Measurements from ENCODE around the gene ZNF691.

Gene ZNF691

DNA sequence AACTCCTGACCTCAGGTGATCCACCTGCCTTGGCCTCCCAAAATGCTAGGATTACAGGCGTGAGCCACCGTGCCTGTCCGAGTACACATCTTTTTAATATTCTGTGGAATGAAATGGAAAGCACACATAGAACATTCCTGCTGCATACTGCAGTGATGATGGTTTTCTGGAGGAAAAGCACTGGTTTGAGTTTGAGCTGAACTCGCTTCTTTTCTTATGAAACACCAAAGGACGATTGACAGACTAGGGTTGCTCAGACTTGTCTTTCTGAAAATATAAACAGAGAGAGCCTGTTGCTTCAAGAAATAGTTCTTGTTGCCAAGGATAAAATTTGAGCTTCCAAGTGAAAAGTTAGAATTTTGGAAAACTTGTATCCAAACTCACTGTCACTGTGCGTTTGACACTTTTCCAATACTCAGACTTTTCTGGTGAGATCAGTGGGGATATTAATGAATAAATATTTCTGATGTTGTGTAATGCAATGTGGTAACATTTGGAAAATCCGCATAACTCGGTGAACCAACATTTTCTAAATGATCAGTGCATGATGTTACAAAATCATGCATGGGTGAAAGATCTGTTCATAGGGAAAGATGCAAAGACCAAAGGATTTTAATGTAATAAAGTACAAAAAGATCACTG is 44.5 kb upstream of the ZNF691 start:
- Histone ChIP-seq H2AFZ (ENCODE audit: low read length) (no peak overlapping the region), H2BK12ac (ENCODE audit: low read length) (no peak overlapping the region), H3K79me1 (ENCODE audit: low read depth, low read length) (peaks cover 1% of the 10 kb centered on the region), H4K91ac (ENCODE audit: low read depth, low read length, poor library complexity) (no peak overlapping the region), H3K4me2 (ENCODE audit: insufficient read depth, low read length, poor library complexity, severe bottlenecking) (no peak overlapping the region), H3K4ac (ENCODE audit: low read length) (no peak overlapping the region), H3K9me3 (replicated peaks in 1 of 2; ENCODE audit: control insufficient read depth in 2 of 2, insufficient read depth in 1 of 2, low read depth in 1 of 2, low read length in 2 of 2) (no peaks in the 10 kb centered on the region), H3K14ac (ENCODE audit: low read length) (no peak overlapping the region), H2BK120ac (ENCODE audit: low read depth, low read length) (no peak overlapping the region), H3K4me1 (ENCODE audit: control insufficient read depth in 2 of 2, insufficient read depth in 1 of 2, low read depth in 1 of 2, low read length in 2 of 2) (peaks cover 0 to 2% of the 10 kb centered on the region in 2 donors), H3K27me3 (ENCODE audit: control insufficient read depth in 3 of 3, insufficient read depth in 3 of 3, low read depth in 1 of 3, low read length in 3 of 3) (no peaks in the 10 kb centered on the region), H3K18ac (ENCODE audit: low read length) (no peak overlapping the region), H3K23ac (ENCODE audit: low read depth, low read length, poor library complexity) (no peak overlapping the region), H3K36me3 (replicated peaks in 1 of 2; ENCODE audit: control insufficient read depth in 2 of 2, insufficient read depth in 2 of 2, low read length in 2 of 2) (peaks cover 2 to 22% of the 10 kb centered on the region in 2 donors), H2AK5ac (ENCODE audit: low read depth, low read length) (no peak overlapping the region), H2BK5ac (ENCODE audit: low read length) (no peak overlapping the region), H3K27ac (replicated peaks; ENCODE audit: low read length) (no peak overlapping the region), H3K4me3 (ENCODE audit: low read length in 2 of 2) (no peak overlapping the region), H4K8ac (ENCODE audit: low read depth, low read length) (no peak overlapping the region), H3K9ac (ENCODE audit: low read depth, low read length, poor library complexity) (no peak overlapping the region), H2BK15ac (ENCODE audit: low read length) (no peak overlapping the region)
- WGBS, 2 donors (ENCODE audit: extremely low coverage in 2 of 2, insufficient read length in 2 of 2, insufficient replicate concordance in 1 of 2), result no CpG with 5 or more reads among the region's 8 CpGs
- DNase-seq (ENCODE audit: low spot score), result no peak

DNA sequence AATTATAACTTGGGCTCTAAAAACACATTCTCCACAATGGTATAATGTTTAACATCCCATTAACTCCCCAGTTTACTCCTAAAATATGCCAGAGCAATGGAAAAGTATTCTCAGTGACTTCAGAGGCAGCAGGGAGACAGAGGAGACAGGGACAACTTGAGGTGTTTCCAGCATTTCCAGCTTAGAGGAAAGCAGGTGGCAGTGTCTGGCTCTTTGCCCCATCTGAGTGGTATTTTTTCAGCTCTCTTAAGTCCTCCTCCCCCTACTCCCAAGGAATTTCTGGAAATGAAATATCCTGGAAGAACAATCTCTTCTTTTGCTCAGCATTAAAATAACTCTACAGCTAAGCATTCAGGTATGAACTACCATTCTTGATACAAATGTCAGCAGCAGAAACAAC is 40.2 kb upstream of the ZNF691 start:
- H2AFZ ChIP-seq (ENCODE audit: low read length), result no peak overlapping the region

DNA sequence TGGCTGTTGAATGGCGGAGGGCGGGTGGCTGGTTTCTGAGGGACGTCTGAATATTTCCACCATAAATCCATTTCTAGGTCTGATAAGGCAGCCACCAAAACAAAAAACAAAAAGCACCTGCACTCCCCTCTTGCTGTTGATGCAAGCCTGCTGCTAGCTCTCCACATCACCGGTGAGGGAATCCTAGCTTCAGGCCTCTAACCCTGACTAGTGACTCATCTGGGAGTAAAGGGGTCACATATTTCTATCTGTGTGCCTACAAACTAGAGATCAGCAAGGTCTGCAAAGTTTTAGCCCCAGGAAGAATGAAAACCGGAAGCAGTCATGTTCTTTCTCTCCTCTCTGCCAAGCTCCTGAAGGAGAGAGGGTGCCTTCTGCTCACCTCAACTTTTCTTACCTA is 39.8 kb upstream of the ZNF691 start:
- Histone ChIP-seq H3K14ac (ENCODE audit: low read length) (no peak overlapping the region), H3K4me3 (ENCODE audit: low read length in 2 of 2) (no peak overlapping the region), H3K4me2 (ENCODE audit: insufficient read depth, low read length, poor library complexity, severe bottlenecking) (no peak overlapping the region), H3K23ac (ENCODE audit: low read depth, low read length, poor library complexity) (no peak overlapping the region), H4K91ac (ENCODE audit: low read depth, low read length, poor library complexity) (no peak overlapping the region), H2BK12ac (ENCODE audit: low read length) (no peak overlapping the region), H3K18ac (ENCODE audit: low read length) (no peak overlapping the region), H3K79me1 (ENCODE audit: low read depth, low read length) (peaks cover 1% of the 10 kb centered on the region), H3K4ac (ENCODE audit: low read length) (no peak overlapping the region), H3K27me3 (ENCODE audit: control insufficient read depth in 3 of 3, insufficient read depth in 3 of 3, low read depth in 1 of 3, low read length in 3 of 3) (no peaks in the 10 kb centered on the region), H2BK15ac (ENCODE audit: low read length) (no peak overlapping the region), H2BK5ac (ENCODE audit: low read length) (no peak overlapping the region), H4K8ac (ENCODE audit: low read depth, low read length) (no peak overlapping the region), H3K27ac (replicated peaks; ENCODE audit: low read length) (no peak overlapping the region), H3K4me1 (ENCODE audit: control insufficient read depth in 2 of 2, insufficient read depth in 1 of 2, low read depth in 1 of 2, low read length in 2 of 2) (no peaks in the 10 kb centered on the region), H2AK5ac (ENCODE audit: low read depth, low read length) (no peak overlapping the region), H3K9ac (ENCODE audit: low read depth, low read length, poor library complexity) (no peak overlapping the region), H3K9me3 (replicated peaks in 1 of 2; ENCODE audit: control insufficient read depth in 2 of 2, insufficient read depth in 1 of 2, low read depth in 1 of 2, low read length in 2 of 2) (no peaks in the 10 kb centered on the region), H2AFZ (ENCODE audit: low read length) (no peak overlapping the region), H2BK120ac (ENCODE audit: low read depth, low read length) (no peak overlapping the region), H3K36me3 (replicated peaks in 1 of 2; ENCODE audit: control insufficient read depth in 2 of 2, insufficient read depth in 2 of 2, low read length in 2 of 2) (peaks cover 7 to 40% of the 10 kb centered on the region in 2 donors)
- DNase-seq (ENCODE audit: low spot score), result no peak
- no CpG with 5 or more reads among the region's 5 CpGs for WGBS, 2 donors (ENCODE audit: extremely low coverage in 2 of 2, insufficient read length in 2 of 2, insufficient replicate concordance in 1 of 2)

More for the DNA sequence above, 40.2 kb upstream of the ZNF691 start:
- H3K27me3 ChIP-seq (ENCODE audit: control insufficient read depth in 3 of 3, insufficient read depth in 3 of 3, low read depth in 1 of 3, low read length in 3 of 3), result no peaks in the 10 kb centered on the region
- H3K4me1 ChIP-seq (ENCODE audit: control insufficient read depth in 2 of 2, insufficient read depth in 1 of 2, low read depth in 1 of 2, low read length in 2 of 2), result no peaks in the 10 kb centered on the region
- no peak overlapping the region for H2BK5ac ChIP-seq (ENCODE audit: low read length)
- no peak overlapping the region for H3K14ac ChIP-seq (ENCODE audit: low read length)
- no peak overlapping the region for H3K4ac ChIP-seq (ENCODE audit: low read length)
- peaks cover 1% of the 10 kb centered on the region for H3K79me1 ChIP-seq (ENCODE audit: low read depth, low read length)
- no peak overlapping the region for H2BK120ac ChIP-seq (ENCODE audit: low read depth, low read length)
- H3K9me3 ChIP-seq (replicated peaks in 1 of 2; ENCODE audit: control insufficient read depth in 2 of 2, insufficient read depth in 1 of 2, low read depth in 1 of 2, low read length in 2 of 2), result no peaks in the 10 kb centered on the region
- no peak overlapping the region for H2BK15ac ChIP-seq (ENCODE audit: low read length)
- no peak overlapping the region for H3K4me2 ChIP-seq (ENCODE audit: insufficient read depth, low read length, poor library complexity, severe bottlenecking)
- no peak overlapping the region for H4K91ac ChIP-seq (ENCODE audit: low read depth, low read length, poor library complexity)
- H2BK12ac ChIP-seq (ENCODE audit: low read length), result no peak overlapping the region
- no peak overlapping the region for H4K8ac ChIP-seq (ENCODE audit: low read depth, low read length)
- H3K23ac ChIP-seq (ENCODE audit: low read depth, low read length, poor library complexity), result no peak overlapping the region
- no peak overlapping the region for H3K9ac ChIP-seq (ENCODE audit: low read depth, low read length, poor library complexity)
- H3K4me3 ChIP-seq (ENCODE audit: low read length in 2 of 2), result no peak overlapping the region
- no peak overlapping the region for H3K18ac ChIP-seq (ENCODE audit: low read length)
- H3K27ac ChIP-seq (replicated peaks; ENCODE audit: low read length), result no peak overlapping the region
- no peak for DNase-seq (ENCODE audit: low spot score)
- H3K36me3 ChIP-seq (replicated peaks in 1 of 2; ENCODE audit: control insufficient read depth in 2 of 2, insufficient read depth in 2 of 2, low read length in 2 of 2), result peaks cover 7 to 36% of the 10 kb centered on the region in 2 donors
- H2AK5ac ChIP-seq (ENCODE audit: low read depth, low read length), result no peak overlapping the region

DNA sequence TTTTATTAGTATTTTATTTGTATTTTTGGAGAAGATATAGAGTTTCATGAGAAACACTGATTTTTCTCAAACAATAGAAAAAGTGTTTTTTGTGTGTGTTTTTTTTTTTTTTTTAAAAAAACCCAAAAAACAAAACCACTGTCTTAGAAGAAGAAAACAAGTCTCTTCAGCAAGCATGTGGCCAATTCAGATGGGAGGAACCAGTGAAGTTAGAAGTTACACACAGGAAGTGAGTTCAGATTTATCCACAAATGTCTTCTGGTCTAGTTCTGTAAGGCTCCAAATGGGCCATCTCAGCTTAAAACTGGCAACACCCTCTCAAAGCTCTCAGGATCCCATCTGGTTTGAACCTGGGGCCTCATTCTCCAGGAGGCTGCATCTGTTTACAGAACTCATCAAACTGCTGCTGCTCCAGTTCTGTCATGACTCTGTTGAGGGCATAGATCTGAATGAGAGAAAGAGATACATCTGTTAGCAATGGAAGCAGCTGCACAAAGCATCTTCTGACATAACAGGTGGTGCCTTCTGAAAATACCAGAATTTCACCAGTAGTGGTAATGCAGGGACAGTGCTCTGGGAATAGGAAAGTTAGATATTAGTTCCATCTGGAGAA is 39.3 kb upstream of the ZNF691 start:
- peaks cover 1% of the 10 kb centered on the region for H3K79me1 ChIP-seq (ENCODE audit: low read depth, low read length)
- no peak overlapping the region for H3K14ac ChIP-seq (ENCODE audit: low read length)
- no peak overlapping the region for H2BK120ac ChIP-seq (ENCODE audit: low read depth, low read length)
- H3K9me3 ChIP-seq (replicated peaks in 1 of 2; ENCODE audit: control insufficient read depth in 2 of 2, insufficient read depth in 1 of 2, low read depth in 1 of 2, low read length in 2 of 2), result no peaks in the 10 kb centered on the region
- H3K27ac ChIP-seq (replicated peaks; ENCODE audit: low read length), result no peak overlapping the region
- H3K36me3 ChIP-seq (replicated peaks in 1 of 2; ENCODE audit: control insufficient read depth in 2 of 2, insufficient read depth in 2 of 2, low read length in 2 of 2), result peaks cover 7 to 41% of the 10 kb centered on the region in 2 donors
- no peak overlapping the region for H2AFZ ChIP-seq (ENCODE audit: low read length)
- no peak overlapping the region for H2BK5ac ChIP-seq (ENCODE audit: low read length)
- no peak overlapping the region for H2AK5ac ChIP-seq (ENCODE audit: low read depth, low read length)
- H3K4me1 ChIP-seq (ENCODE audit: control insufficient read depth in 2 of 2, insufficient read depth in 1 of 2, low read depth in 1 of 2, low read length in 2 of 2), result no peaks in the 10 kb centered on the region
- H3K23ac ChIP-seq (ENCODE audit: low read depth, low read length, poor library complexity), result no peak overlapping the region
- H3K4me3 ChIP-seq (ENCODE audit: low read length in 2 of 2), result no peak overlapping the region
- H3K18ac ChIP-seq (ENCODE audit: low read length), result no peak overlapping the region
- H3K9ac ChIP-seq (ENCODE audit: low read depth, low read length, poor library complexity), result no peak overlapping the region
- DNase-seq (ENCODE audit: low spot score), result no peak
- no peak overlapping the region for H3K4me2 ChIP-seq (ENCODE audit: insufficient read depth, low read length, poor library complexity, severe bottlenecking)
- no peak overlapping the region for H4K8ac ChIP-seq (ENCODE audit: low read depth, low read length)
- H3K4ac ChIP-seq (ENCODE audit: low read length), result no peak overlapping the region
- H2BK15ac ChIP-seq (ENCODE audit: low read length), result no peak overlapping the region
- no peak overlapping the region for H4K91ac ChIP-seq (ENCODE audit: low read depth, low read length, poor library complexity)
- H2BK12ac ChIP-seq (ENCODE audit: low read length), result no peak overlapping the region
- no peaks in the 10 kb centered on the region for H3K27me3 ChIP-seq (ENCODE audit: control insufficient read depth in 3 of 3, insufficient read depth in 3 of 3, low read depth in 1 of 3, low read length in 3 of 3)
